ENCODE results near the gene CDRT4.

The CDRT4 gene

DNA sequence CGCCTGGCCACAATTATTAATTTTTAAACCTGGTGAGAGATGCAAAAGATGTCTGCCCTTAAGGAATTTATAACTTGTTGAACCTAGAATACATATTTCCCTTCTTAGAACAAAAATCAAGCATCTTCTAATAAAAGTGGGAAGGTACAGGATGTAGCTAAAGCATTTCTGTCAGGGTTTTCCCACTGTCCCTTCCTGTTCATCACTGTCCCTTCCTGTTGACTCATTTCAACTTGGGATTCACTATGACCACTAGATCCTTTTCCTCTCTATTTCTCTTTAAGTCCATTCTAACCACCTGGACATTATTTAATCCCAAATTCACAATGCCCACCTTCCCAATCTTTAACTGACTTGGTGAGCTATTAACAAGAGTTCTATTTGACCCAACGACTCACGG, 33.9 kb upstream of the CDRT4 start:
- Histone ChIP-seq H3K4me1 (ENCODE audit: insufficient read depth, low read length) (no peaks in the 10 kb centered on the region), H3K4me2 (ENCODE audit: insufficient read depth, low read length) (no peak overlapping the region), H3K4me3 (ENCODE audit: low read depth in 1 of 2, low read length in 2 of 2) (no peak overlapping the region), H2AFZ (ENCODE audit: low read depth, low read length) (no peak overlapping the region), H3K79me2 (ENCODE audit: insufficient read depth, low read length) (no peaks in the 10 kb centered on the region), H3K9ac (ENCODE audit: low read depth, low read length) (no peak overlapping the region), H3K36me3 (ENCODE audit: insufficient read depth, low read length) (no peaks in the 10 kb centered on the region), H3K27ac (ENCODE audit: low read length) (no peak overlapping the region), H3K27me3 (ENCODE audit: insufficient read depth, low read length, poor library complexity) (no peaks in the 10 kb centered on the region), H4K20me1 (ENCODE audit: insufficient read depth, low read length) (no peaks in the 10 kb centered on the region), H3K9me3 (ENCODE audit: insufficient read depth, low read length, severe bottlenecking) (no peaks in the 10 kb centered on the region)
- no peak for ATAC-seq (ENCODE audit: insufficient read depth, low read depth)
- DNase-seq, result no peak
- no peak for TF ChIP-seq CTCF (IDR thresholded peaks at IDR 0.05; ENCODE audit: borderline replicate concordance, extremely low read depth, low read length, poor library complexity, severe bottlenecking)
- TF ChIP-seq EZH2 (IDR thresholded peaks at IDR 0.05; ENCODE audit: borderline replicate concordance, low read depth, low read length, severe bottlenecking), result no peak

- H3K27me3 ChIP-seq (ENCODE audit: insufficient read depth, low read length, poor library complexity), result no peaks in the 10 kb centered on the region
- no peaks in the 10 kb centered on the region for H4K20me1 ChIP-seq (ENCODE audit: insufficient read depth, low read length)
- no peak overlapping the region for H2AFZ ChIP-seq (ENCODE audit: low read depth, low read length)
- H3K27ac ChIP-seq (ENCODE audit: low read length), result no peak overlapping the region
- ATAC-seq (ENCODE audit: insufficient read depth, low read depth) (peak; percentile 65), DNase-seq (peak; percentile 9)
- H3K9ac ChIP-seq (ENCODE audit: low read depth, low read length), result no peak overlapping the region
- H3K79me2 ChIP-seq (ENCODE audit: insufficient read depth, low read length), result no peaks in the 10 kb centered on the region
- H3K4me1 ChIP-seq (ENCODE audit: insufficient read depth, low read length), result no peaks in the 10 kb centered on the region
- H3K9me3 ChIP-seq (ENCODE audit: insufficient read depth, low read length, severe bottlenecking), result no peaks in the 10 kb centered on the region
- TF ChIP-seq EZH2 (IDR thresholded peaks at IDR 0.05; ENCODE audit: borderline replicate concordance, low read depth, low read length, severe bottlenecking), result no peak
- TF ChIP-seq CTCF (IDR thresholded peaks at IDR 0.05; ENCODE audit: borderline replicate concordance, extremely low read depth, low read length, poor library complexity, severe bottlenecking), result no peak
- no peak overlapping the region for H3K4me2 ChIP-seq (ENCODE audit: insufficient read depth, low read length)
- no peaks in the 10 kb centered on the region for H3K36me3 ChIP-seq (ENCODE audit: insufficient read depth, low read length)
- no peak overlapping the region for H3K4me3 ChIP-seq (ENCODE audit: low read depth in 1 of 2, low read length in 2 of 2)
These were observed 30.7 kb upstream of the CDRT4 start for GRCh38 chr17:15498107-15498506.

GRCh38 chr17:15496735-15497670, 29.6 kb upstream of the CDRT4 start:
- Histone ChIP-seq H3K4me2 (ENCODE audit: insufficient read depth, low read length) (no peak overlapping the region), H3K27ac (ENCODE audit: low read length) (no peak overlapping the region), H3K27me3 (ENCODE audit: insufficient read depth, low read length, poor library complexity) (no peaks in the 10 kb centered on the region), H3K4me1 (ENCODE audit: insufficient read depth, low read length) (no peaks in the 10 kb centered on the region), H2AFZ (ENCODE audit: low read depth, low read length) (no peak overlapping the region), H3K9me3 (ENCODE audit: insufficient read depth, low read length, severe bottlenecking) (no peaks in the 10 kb centered on the region), H3K36me3 (ENCODE audit: insufficient read depth, low read length) (no peaks in the 10 kb centered on the region), H4K20me1 (ENCODE audit: insufficient read depth, low read length) (no peaks in the 10 kb centered on the region), H3K9ac (ENCODE audit: low read depth, low read length) (no peak overlapping the region), H3K79me2 (ENCODE audit: insufficient read depth, low read length) (no peaks in the 10 kb centered on the region), H3K4me3 (ENCODE audit: low read depth in 1 of 2, low read length in 2 of 2) (no peak overlapping the region)
- TF ChIP-seq EZH2 (IDR thresholded peaks at IDR 0.05; ENCODE audit: borderline replicate concordance, low read depth, low read length, severe bottlenecking), result no peak
- no peak for TF ChIP-seq CTCF (IDR thresholded peaks at IDR 0.05; ENCODE audit: borderline replicate concordance, extremely low read depth, low read length, poor library complexity, severe bottlenecking)
- DNase-seq, result no peak
- no peak for ATAC-seq (ENCODE audit: insufficient read depth, low read depth)

All from DND-41 (cell line).